ENCODE measurements around the gene ADGRV1. TPM values are rescaled to one million over a fixed set of nuclear protein-coding genes. Genes with fewer than 3 reads are reported as not detected.
A peak's percentile ranks its signal among the peaks of the same experiment; 100 is the strongest.

The ADGRV1 gene
- total RNA-seq, 2 donors from 2014 or later = 97.6 to 117 TPM

GRCh38 chr5:91151947-91152346 lies 593.4 kb downstream of the ADGRV1 start:
- H3K9me3 ChIP-seq (ENCODE audit: control insufficient read depth, low read length) = peaks cover 13% of the 10 kb centered on the region
- no peak for TF ChIP-seq CTCF (conservative IDR thresholded peaks at IDR 0.05)
- H3K9me3 Mint-ChIP-seq = peaks cover 13% of the 10 kb centered on the region
- no peak overlapping the region for H3K27ac ChIP-seq (ENCODE audit: low read depth, low read length)
- peaks cover 38% of the 10 kb centered on the region for H3K36me3 Mint-ChIP-seq (ENCODE audit: low read depth)
- no peak overlapping the region for H3K4me3 ChIP-seq (ENCODE audit: low read length)
- no peak overlapping the region for H3K4me3 Mint-ChIP-seq
- peaks cover 9% of the 10 kb centered on the region for H3K4me1 Mint-ChIP-seq
- H3K36me3 ChIP-seq (ENCODE audit: control insufficient read depth, insufficient read depth, low read length) = no peaks in the 10 kb centered on the region
- no peaks in the 10 kb centered on the region for H3K4me1 ChIP-seq (ENCODE audit: control insufficient read depth, insufficient read depth, low read length)
- DNase-seq = no peak
- no peak overlapping the region for H3K9ac ChIP-seq (ENCODE audit: extremely low read depth, low read length, poor library complexity, severe bottlenecking)
- H3K27me3 ChIP-seq (ENCODE audit: control insufficient read depth, insufficient read depth, low read length, poor library complexity, severe bottlenecking) = no peaks in the 10 kb centered on the region
- 90 to 92% methylated on average over 2 of the region's 2 CpGs for WGBS, 2 experiments (ENCODE audit: insufficient coverage in 1 of 2, insufficient read length in 1 of 2)
- peak overlapping the region; percentile 45 for H3K27ac Mint-ChIP-seq
- H3K27me3 Mint-ChIP-seq (ENCODE audit: insufficient read depth) = no peaks in the 10 kb centered on the region

GRCh38 chr5:91154338-91154737 lies 595.7 kb downstream of the ADGRV1 start:
- Histone ChIP-seq H3K9me3 (ENCODE audit: control insufficient read depth, low read length) (no peaks in the 10 kb centered on the region), H3K4me3 (ENCODE audit: low read length) (no peak overlapping the region), H3K9ac (ENCODE audit: extremely low read depth, low read length, poor library complexity, severe bottlenecking) (no peak overlapping the region), H3K4me1 (ENCODE audit: control insufficient read depth, insufficient read depth, low read length) (no peaks in the 10 kb centered on the region), H3K36me3 (ENCODE audit: control insufficient read depth, insufficient read depth, low read length) (no peaks in the 10 kb centered on the region), H3K27me3 (ENCODE audit: control insufficient read depth, insufficient read depth, low read length, poor library complexity, severe bottlenecking) (no peaks in the 10 kb centered on the region), H3K27ac (ENCODE audit: low read depth, low read length) (no peak overlapping the region)
- Mint-ChIP-seq H3K36me3 (ENCODE audit: low read depth) (peaks cover 25% of the 10 kb centered on the region), H3K4me1 (peaks cover 9% of the 10 kb centered on the region), H3K4me3 (no peak overlapping the region), H3K9me3 (peaks cover 2% of the 10 kb centered on the region), H3K27ac (no peak overlapping the region), H3K27me3 (ENCODE audit: insufficient read depth) (no peaks in the 10 kb centered on the region)
- no peak for TF ChIP-seq CTCF (conservative IDR thresholded peaks at IDR 0.05)
- WGBS, 2 experiments (ENCODE audit: insufficient coverage in 1 of 2, insufficient read length in 1 of 2) = 80 to 97% methylated on average over 7 to 9 of the region's 9 CpGs
- DNase-seq = no peak

- H3K4me1 Mint-ChIP-seq = peaks cover 7% of the 10 kb centered on the region
- Histone ChIP-seq H3K4me1 (ENCODE audit: control insufficient read depth, insufficient read depth, low read length) (no peaks in the 10 kb centered on the region), H3K27ac (ENCODE audit: low read depth, low read length) (no peak overlapping the region), H3K9ac (ENCODE audit: extremely low read depth, low read length, poor library complexity, severe bottlenecking) (no peak overlapping the region), H3K36me3 (ENCODE audit: control insufficient read depth, insufficient read depth, low read length) (no peaks in the 10 kb centered on the region), H3K4me3 (ENCODE audit: low read length) (no peak overlapping the region), H3K9me3 (ENCODE audit: control insufficient read depth, low read length) (no peaks in the 10 kb centered on the region), H3K27me3 (ENCODE audit: control insufficient read depth, insufficient read depth, low read length, poor library complexity, severe bottlenecking) (no peaks in the 10 kb centered on the region)
- H3K4me3 Mint-ChIP-seq = no peak overlapping the region
- TF ChIP-seq CTCF (conservative IDR thresholded peaks at IDR 0.05) = no peak
- no peaks in the 10 kb centered on the region for H3K27me3 Mint-ChIP-seq (ENCODE audit: insufficient read depth)
- DNase-seq = no peak
- no peaks in the 10 kb centered on the region for H3K9me3 Mint-ChIP-seq
- peaks cover 25% of the 10 kb centered on the region for H3K36me3 Mint-ChIP-seq (ENCODE audit: low read depth)
- WGBS, 2 experiments (ENCODE audit: insufficient coverage in 1 of 2, insufficient read length in 1 of 2) = 80 to 82% methylated on average over 1 to 3 of the region's 3 CpGs
- H3K27ac Mint-ChIP-seq = no peak overlapping the region
These were observed 596.7 kb downstream of the ADGRV1 start for GRCh38 chr5:91155274-91155673.

Measured in endodermal cell (in vitro differentiated cells).